Neural progenitor cell (in vitro differentiated cells): ENCODE results near the gene TRAPPC2L. TPM values are rescaled to one million over a fixed set of nuclear protein-coding genes. Genes with fewer than 3 reads are reported as not detected.

Experiments
- DNase-seq: peaks from one replicate; pipeline ENCODE4 v3.0.0-alpha.2; 2016; ENCODE audit warnings: low spot score
- H2AFZ ChIP-seq: fragments of 200-600 bp; sonication (generic); replicated peaks from 2 replicates; pipeline ENCODE4 v1.6.1; 2016; ENCODE audit warnings: antibody characterized with exemption
- H3F3A ChIP-seq: fragments of 200-600 bp; sonication (generic); 2 replicates; pipeline ENCODE4 v1.6.1; 2016; ENCODE audit warnings: antibody characterized with exemption, low read depth
- H3K27ac ChIP-seq: fragments of 200-600 bp; sonication (generic); 2 replicates; pipeline ENCODE4 v1.5.1; 2016; ENCODE audit warnings: mild to moderate bottlenecking
- H3K27me3 ChIP-seq: fragments of 200-600 bp; sonication (generic); 2 replicates; pipeline ENCODE4 v1.6.1; 2016; ENCODE audit warnings: mild to moderate bottlenecking, moderate library complexity
- H3K36me3 ChIP-seq: fragments of 200-600 bp; sonication (generic); 2 replicates; pipeline ENCODE4 v1.5.1; 2016
- H3K4me1 ChIP-seq: fragments of 200-600 bp; sonication (generic); 2 replicates; pipeline ENCODE4 v1.6.1; 2016; ENCODE audit warnings: mixed run types
- H3K4me2 ChIP-seq: fragments of 200-600 bp; sonication (generic); 2 replicates; pipeline ENCODE4 v1.6.1; 2016
- H3K4me3 ChIP-seq: fragments of 200-600 bp; sonication (generic); 2 replicates; pipeline ENCODE4 v1.5.1; 2016
- H3K79me2 ChIP-seq: fragments of 200-600 bp; sonication (generic); 2 replicates; pipeline ENCODE4 v1.6.1; 2016; ENCODE audit warnings: low read depth
- H3K9ac ChIP-seq: fragments of 200-600 bp; sonication (generic); 2 replicates; pipeline ENCODE4 v1.6.1; 2016
- H3K9me3 ChIP-seq: fragments of 200-600 bp; sonication (generic); 2 replicates; pipeline ENCODE4 v1.5.1; 2016; ENCODE audit warnings: low read depth
- H4K20me1 ChIP-seq: fragments of 200-600 bp; sonication (generic); 2 replicates; pipeline ENCODE4 v1.6.1; 2016; ENCODE audit warnings: low read depth
- H3K27ac Mint-ChIP-seq: 3 replicates; pipeline ENCODE4 v1.8.0; 2021; ENCODE audit warnings: mixed read lengths
- H3K27me3 Mint-ChIP-seq: 2 replicates; pipeline ENCODE4 v1.8.0; 2022; ENCODE audit warnings: low read depth, mild to moderate bottlenecking, inconsistent platforms, moderate library complexity, mixed read lengths; ENCODE audit not compliant: insufficient read depth
- H3K36me3 Mint-ChIP-seq: 3 replicates; pipeline ENCODE4 v1.8.0; 2021; ENCODE audit warnings: mixed read lengths
- H3K4me1 Mint-ChIP-seq: 3 replicates; pipeline ENCODE4 v1.8.0; 2021; ENCODE audit warnings: mixed read lengths
- H3K4me3 Mint-ChIP-seq: 3 replicates; pipeline ENCODE4 v1.8.0; 2021; ENCODE audit warnings: mild to moderate bottlenecking, moderate library complexity, mixed read lengths
- H3K9me3 Mint-ChIP-seq: 3 replicates; pipeline ENCODE4 v1.8.0; 2020; ENCODE audit warnings: mixed read lengths
- CTCF ChIP-seq: fragments of 200-600 bp; sonication (generic); IDR thresholded peaks from 2 replicates; pipeline ENCODE4 v1.5.1; 2017; ENCODE audit warnings: antibody characterized with exemption, mild to moderate bottlenecking
- EZH2 ChIP-seq: fragments of 200-600 bp; sonication (generic); IDR thresholded peaks from 2 replicates; pipeline ENCODE4 v1.6.1; 2017; ENCODE audit warnings: antibody characterized with exemption, mild to moderate bottlenecking, moderate library complexity
- EZH2phosphoT487 ChIP-seq: fragments of 200-600 bp; sonication (generic); IDR thresholded peaks from 2 replicates; pipeline ENCODE4 v1.6.1; 2017; ENCODE audit warnings: antibody characterized with exemption
- total RNA-seq: library from RNA; depleted of rRNA; stranded (reverse); fragments of >200 nt; gene quantifications from 2 replicates; pipeline ENCODE4 v1.2.3, GENCODE V29; 2015; ENCODE audit warnings: low replicate concordance

TRAPPC2L gene
- total RNA-seq, 1 donor from 2014 or later = 31.8 TPM

- H3K4me3 Mint-ChIP-seq = no peak overlapping the region
- H4K20me1 ChIP-seq = no peaks in the 10 kb centered on the region
- no peak overlapping the region for H3K27ac ChIP-seq
- TF ChIP-seq EZH2 = no peak
- no peak for TF ChIP-seq CTCF
- no peak for TF ChIP-seq EZH2phosphoT487
- H3K79me2 ChIP-seq = no peaks in the 10 kb centered on the region
- peaks cover 6% of the 10 kb centered on the region for H3K4me1 ChIP-seq
- H3K27ac Mint-ChIP-seq = no peak overlapping the region
- H3K9me3 Mint-ChIP-seq = no peaks in the 10 kb centered on the region
- H3F3A ChIP-seq = no peaks in the 10 kb centered on the region
- H3K36me3 Mint-ChIP-seq = no peaks in the 10 kb centered on the region
- H3K36me3 ChIP-seq = no peaks in the 10 kb centered on the region
- no peak overlapping the region for H3K4me2 ChIP-seq
- H3K4me1 Mint-ChIP-seq = peaks cover 12% of the 10 kb centered on the region
- H3K9me3 ChIP-seq = no peaks in the 10 kb centered on the region
- no peak overlapping the region for H3K4me3 ChIP-seq
- DNase-seq = no peak
- peaks cover 9% of the 10 kb centered on the region for H3K27me3 Mint-ChIP-seq
- no peaks in the 10 kb centered on the region for H3K27me3 ChIP-seq
- H3K9ac ChIP-seq = no peak overlapping the region
- no peak overlapping the region for H2AFZ ChIP-seq
Observed at GRCh38 chr16:88875703-88876234, 18.8 kb downstream of the TRAPPC2L start.

- peaks cover 12% of the 10 kb centered on the region for H3K4me1 Mint-ChIP-seq
Observed at GRCh38 chr16:88876942-88877526, 20.1 kb downstream of the TRAPPC2L start.

GRCh38 chr16:88877564-88878289 lies 20.8 kb downstream of the TRAPPC2L start:
- H3K4me3 ChIP-seq = no peak overlapping the region
- no peak overlapping the region for H3K4me2 ChIP-seq
- no peaks in the 10 kb centered on the region for H3K9me3 ChIP-seq
- no peaks in the 10 kb centered on the region for H3K27me3 ChIP-seq
- no peak overlapping the region for H3K27ac ChIP-seq
- H3F3A ChIP-seq = no peaks in the 10 kb centered on the region
- no peaks in the 10 kb centered on the region for H4K20me1 ChIP-seq
- H3K4me1 ChIP-seq = peaks cover 7% of the 10 kb centered on the region
- Mint-ChIP-seq H3K4me3 (no peak overlapping the region), H3K36me3 (no peaks in the 10 kb centered on the region), H3K9me3 (no peaks in the 10 kb centered on the region), H3K27me3 (peaks cover 9% of the 10 kb centered on the region), H3K27ac (peak overlapping the region; percentile 42), H3K4me1 (peaks cover 12% of the 10 kb centered on the region)
- H3K79me2 ChIP-seq = no peaks in the 10 kb centered on the region
- no peak for TF ChIP-seq EZH2phosphoT487
- no peak for TF ChIP-seq CTCF
- no peak for TF ChIP-seq EZH2
- no peaks in the 10 kb centered on the region for H3K36me3 ChIP-seq
- DNase-seq = no peak
- H2AFZ ChIP-seq = no peak overlapping the region
- no peak overlapping the region for H3K9ac ChIP-seq

More at GRCh38 chr16:88876942-88877526, 20.1 kb downstream of the TRAPPC2L start:
- peaks cover 9% of the 10 kb centered on the region for H3K27me3 Mint-ChIP-seq
- H2AFZ ChIP-seq = no peak overlapping the region
- H3K4me1 ChIP-seq = peaks cover 7% of the 10 kb centered on the region
- no peaks in the 10 kb centered on the region for H3K27me3 ChIP-seq
- no peaks in the 10 kb centered on the region for H3K36me3 Mint-ChIP-seq
- H3K9me3 ChIP-seq = no peaks in the 10 kb centered on the region
- no peaks in the 10 kb centered on the region for H4K20me1 ChIP-seq
- H3K79me2 ChIP-seq = no peaks in the 10 kb centered on the region
- H3K27ac ChIP-seq = no peak overlapping the region
- H3K4me3 Mint-ChIP-seq = no peak overlapping the region
- H3K4me2 ChIP-seq = no peak overlapping the region
- no peaks in the 10 kb centered on the region for H3K9me3 Mint-ChIP-seq
- no peak overlapping the region for H3K27ac Mint-ChIP-seq
- DNase-seq = no peak
- no peak for TF ChIP-seq CTCF
- no peak overlapping the region for H3K9ac ChIP-seq
- H3F3A ChIP-seq = no peaks in the 10 kb centered on the region
- H3K36me3 ChIP-seq = no peaks in the 10 kb centered on the region
- no peak overlapping the region for H3K4me3 ChIP-seq
